HepG2 (cell line): ENCODE results near the gene GADD45GIP1. TPM values are rescaled to one million over a fixed set of nuclear protein-coding genes. Genes with fewer than 3 reads are reported as not detected.
"Not testable (repeated sequence)": the region's sequence is repeated elsewhere in the genome, so short reads cannot be mapped to it uniquely, and the experiment has no call there.

ENCODE experiments used
- ATAC-seq: fragments of 200-7000 bp; cut with Tn5 transposase; 3 replicates; pipeline ENCODE4 v1.9.1; 2020; ENCODE audit warnings: mild to moderate bottlenecking, moderate library complexity
- BruUV-seq: library from RNA; stranded (reverse); fragments of 400-500 nt; replicated peaks from 2 replicates; lab custom pipeline; 2021; lab: Mats Ljungman, UMichigan
- CTCF ChIA-PET: fragments of 300-600 bp; formaldehyde crosslinking; extraction: SDS; loops from one replicate; lab custom pipeline; 2021; ENCODE audit warnings: low total read pairs, inconsistent platforms, low intra/inter-chr PET ratio; lab: Yijun Ruan, JAX
- POLR2A ChIA-PET: fragments of 350-600 bp; sonication (Branson Sonifier 250); formaldehyde crosslinking; loops from one replicate; lab custom pipeline; 2020; ENCODE audit warnings: antibody characterized with exemption, inconsistent platforms; lab: Yijun Ruan, JAX
- DNase-seq: peaks from one replicate; pipeline ENCODE4 v3.0.0-alpha.2; 2015; ENCODE audit warnings: low spot score
- FAIRE-seq: peaks from 3 replicates; lab custom pipeline; 2011; peaks lifted over from hg19 to GRCh38; lab: Jason Lieb, UNC
- H2AFZ ChIP-seq: one replicate; pipeline ENCODE4 v1.6.1; 2011; ENCODE audit warnings: low read length, inconsistent platforms
- H3K27ac ChIP-seq: fragments of 300-600 bp; 3 replicates; pipeline ENCODE4 v1.8.0; 2011; ENCODE audit warnings: mixed run types, mild to moderate bottlenecking, mixed read lengths, low read length, inconsistent platforms; ENCODE audit not compliant: insufficient read depth; ENCODE audit errors: extremely low read length
- H3K27me3 ChIP-seq, 2 experiments: fragments of 200-600 bp in 1 of 2; 2 replicates in 1 of 2; 3 replicates in 1 of 2; pipeline versions ENCODE4 v1.6.0 to v1.8.0; 2011; ENCODE audit warnings: low read length in 2 of 2, mild to moderate bottlenecking in 2 of 2, moderate library complexity in 2 of 2, inconsistent platforms in 1 of 2; ENCODE audit not compliant: insufficient read depth in 2 of 2, control insufficient read depth in 1 of 2
- H3K36me3 ChIP-seq, 2 experiments: fragments of 200-600 bp in 1 of 2; replicated peaks in 1 of 2; 2 replicates in 1 of 2; 3 replicates in 1 of 2; pipeline versions ENCODE4 v1.5.1 to v1.8.0; 2011; ENCODE audit warnings: low read length in 2 of 2, inconsistent platforms in 1 of 2; ENCODE audit not compliant: insufficient read depth in 2 of 2, control insufficient read depth in 1 of 2
- H3K4me1 ChIP-seq: 2 replicates; pipeline ENCODE4 v1.5.1; 2012; ENCODE audit warnings: low read length, inconsistent platforms; ENCODE audit not compliant: insufficient read depth
- H3K4me2 ChIP-seq: 2 replicates; pipeline ENCODE4 v1.6.0; 2011; ENCODE audit warnings: low read depth, low read length, inconsistent platforms
- H3K4me3 ChIP-seq, 3 experiments: fragments of 200-600 bp in 1 of 3; sonication (generic), shearing (Covaris generic) in 1 of 3; replicated peaks in 1 of 3; 2 replicates each; pipeline ENCODE4 v1.5.1; 2011 to 2016; ENCODE audit warnings: low read length in 3 of 3, inconsistent platforms in 2 of 3, low read depth in 2 of 3, mild to moderate bottlenecking in 2 of 3, control low read depth in 1 of 3, mixed read lengths in 1 of 3; ENCODE audit not compliant: insufficient read depth in 1 of 3
- H3K79me2 ChIP-seq: one replicate; pipeline ENCODE4 v1.6.1; 2011; ENCODE audit warnings: low read length, inconsistent platforms; ENCODE audit not compliant: insufficient read depth
- H3K9ac ChIP-seq: 2 replicates; pipeline ENCODE4 v1.6.0; 2011; ENCODE audit warnings: mild to moderate bottlenecking, low read depth, low read length, inconsistent platforms; ENCODE audit not compliant: insufficient read depth
- H3K9me3 ChIP-seq: 2 replicates; pipeline ENCODE4 v1.5.1; 2012; ENCODE audit warnings: mild to moderate bottlenecking, low read length
- H4K20me1 ChIP-seq: 2 replicates; pipeline ENCODE4 v1.6.0; 2011; ENCODE audit warnings: inconsistent platforms, mild to moderate bottlenecking, low read length, moderate library complexity; ENCODE audit not compliant: insufficient read depth
- HNRNPL ChIP-seq: fragments of 200-400 bp; formaldehyde crosslinking; IDR thresholded peaks from 2 replicates; pipeline ENCODE4 v1.6.1; 2017; ENCODE audit warnings: mild to moderate bottlenecking, low read depth, low read length
- ZNF121 ChIP-seq: sonication (generic); formaldehyde crosslinking; IDR thresholded peaks from 2 replicates; pipeline ENCODE4 v1.5.0; 2020; ENCODE audit warnings: mild to moderate bottlenecking, missing genetic modification reagents
- ZNF577 ChIP-seq: sonication (generic); formaldehyde crosslinking; IDR thresholded peaks from 2 replicates; pipeline ENCODE4 v1.4.0; 2020; ENCODE audit warnings: mild to moderate bottlenecking, low read depth, missing genetic modification reagents, borderline replicate concordance
- ZNF790 ChIP-seq: sonication (generic); formaldehyde crosslinking; IDR thresholded peaks from 2 replicates; pipeline ENCODE4 v1.8.0; 2022; ENCODE audit warnings: missing genetic modification reagents, mild to moderate bottlenecking, borderline replicate concordance
- ZZZ3 ChIP-seq: sonication (generic); formaldehyde crosslinking; IDR thresholded peaks from 2 replicates; pipeline ENCODE4 v1.4.0; 2020; ENCODE audit warnings: missing genetic modification reagents, mild to moderate bottlenecking, borderline replicate concordance
- WGBS: methylation state at CpG from one replicate; pipeline ENCODE4 v1.1.6; 2017; ENCODE audit warnings: low lambda C conversion rate; 5-methylcytosine and 5-hydroxymethylcytosine counted together
- in situ Hi-C: cut with HindIII; loops from 2 replicates; pipeline ENCODE4 v1.10.0; 2017; ENCODE audit warnings: low pct_unique_long_range_greater_than_20kb; ENCODE audit not compliant: extremely low pct_ligation_motif_present
- intact Hi-C: fragments of 100-400 bp; cut with micrococcal nuclease; formaldehyde crosslinking; loops from one replicate; pipeline ENCODE4 v1.10.0; 2022; ENCODE audit not compliant: unreplicated experiment
- polyA plus RNA-seq, 8 experiments: library from polyadenylated mRNA; depleted of rRNA in 3 of 8; stranded (reverse) in 7 of 8; unstranded in 1 of 8; fragments of >200 nt; fragmentation: Illumina TruSeq in 4 of 8; extraction: Trizol in 4 of 8; gene quantifications; 2 replicates each; pipeline versions ENCODE4 v1.2.1 to v1.2.3, GENCODE V29; 2011 to 2016; ENCODE audit warnings: low read depth in 4 of 8, missing spikeins in 1 of 8, mixed read lengths in 1 of 8; ENCODE audit not compliant: insufficient read depth in 1 of 8
- total RNA-seq, 5 experiments: library from RNA; depleted of rRNA; stranded (reverse); fragments of >200 nt; fragmentation: Illumina TruSeq; extraction: Trizol; gene quantifications; 2 replicates each; pipeline ENCODE4 v1.2.3, GENCODE V29; 2016; ENCODE audit warnings: low read depth in 1 of 5

The GADD45GIP1 gene
- total and polyA plus RNA-seq, 2 of the 13 experiments (the other 11 are each of a cell fraction or from before 2014, with no cell fraction given) = 24.6 to 30.7 TPM

DNA sequence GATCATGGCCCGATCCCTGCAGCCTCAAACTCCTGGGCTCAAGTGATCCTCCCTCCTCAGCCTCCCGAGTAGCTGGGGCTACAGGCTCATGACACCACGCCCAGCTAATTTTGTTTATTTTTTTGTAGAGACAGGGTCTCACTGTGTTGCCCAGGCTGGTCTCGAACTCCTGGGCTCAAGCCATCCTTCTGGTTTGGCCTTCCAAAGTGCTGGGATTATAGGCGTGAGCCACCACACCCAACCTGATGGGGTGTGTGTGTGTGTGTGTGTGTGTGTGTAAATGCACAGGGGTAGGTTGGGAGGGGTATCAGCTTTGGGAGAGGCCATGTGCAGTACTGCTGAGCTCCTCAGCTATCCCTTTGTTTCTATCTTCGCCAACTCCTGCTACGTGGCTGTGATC is 19.1 kb upstream of the GADD45GIP1 start:
- H4K20me1 ChIP-seq, H3K9ac ChIP-seq, intact Hi-C loops, H3K4me3 ChIP-seq, H3K27me3 ChIP-seq, H2AFZ ChIP-seq, H3K27ac ChIP-seq, DNase-seq, H3K79me2 ChIP-seq, H3K9me3 ChIP-seq, H3K36me3 ChIP-seq, ATAC-seq, H3K4me2 ChIP-seq, FAIRE-seq, CTCF ChIA-PET, BruUV-seq: not testable (repeated sequence)
- 46% methylated on average over 7 of the region's 7 CpGs for WGBS
- peaks cover 25% of the 10 kb centered on the region for H3K4me1 ChIP-seq
- in situ Hi-C loops = loop anchor here (5.0 to 10.0 kb wide), 2 partner anchors 116 to 289 kb away; no protein-coding TSS in a partner anchor
- peak; percentile 68 for TF ChIP-seq ZNF121 (CRISPR knock-in tag)
- POLR2A ChIA-PET = interaction anchor here (2.1 kb wide), 1 partner anchor 85 kb away, joined by 17 read pairs; no protein-coding TSS in a partner anchor

GRCh38 chr19:12975221-12975741 is 18.3 kb upstream of the GADD45GIP1 start:
- POLR2A ChIA-PET = no interaction called here
- in situ Hi-C loops = loop anchor here (5.0 to 10.0 kb wide), 2 partner anchors 117 to 290 kb away; no protein-coding TSS in a partner anchor

More at GRCh38 chr19:12975221-12975741, 18.3 kb upstream of the GADD45GIP1 start:
- Histone ChIP-seq H3K36me3 (no peaks in the 10 kb centered on the region), H3K9ac (no peak overlapping the region), H3K79me2 (no peaks in the 10 kb centered on the region), H3K27me3 (no peaks in the 10 kb centered on the region), H3K4me2 (no peak overlapping the region), H3K4me3 (no peak overlapping the region), H3K9me3 (no peaks in the 10 kb centered on the region), H4K20me1 (no peaks in the 10 kb centered on the region), H2AFZ (no peak overlapping the region), H3K27ac (no peak overlapping the region), H3K4me1 (peaks cover 25% of the 10 kb centered on the region)
- no TSS peak for BruUV-seq
- DNase-seq (no peak), FAIRE-seq (no peak), ATAC-seq (no peak)
- CTCF ChIA-PET = no interaction called here
- no peak for TF ChIP-seq ZNF577 (CRISPR knock-in tag)
- peak; percentile 78 for TF ChIP-seq HNRNPL
- TF ChIP-seq ZZZ3 = no peak
- TF ChIP-seq ZNF790 (CRISPR knock-in tag) = no peak
- WGBS = 91% methylated on average over 6 of the region's 17 CpGs
- intact Hi-C loops = no loop called here
